HG03378 (cell line): ENCODE results near the gene PPDPF.
A peak's percentile ranks its signal among the peaks of the same experiment; 100 is the strongest.
"Not testable (repeated sequence)": the region's sequence is repeated elsewhere in the genome, so short reads cannot be mapped to it uniquely, and the experiment has no call there.

Experiments used
- ATAC-seq: cut with Tn5 transposase; IDR thresholded peaks from one replicate; pipeline ENCODE4 v1.9.1; 2021; ENCODE audit warnings: mild to moderate bottlenecking, moderate library complexity; ENCODE audit not compliant: unreplicated experiment

PPDPF gene

DNA sequence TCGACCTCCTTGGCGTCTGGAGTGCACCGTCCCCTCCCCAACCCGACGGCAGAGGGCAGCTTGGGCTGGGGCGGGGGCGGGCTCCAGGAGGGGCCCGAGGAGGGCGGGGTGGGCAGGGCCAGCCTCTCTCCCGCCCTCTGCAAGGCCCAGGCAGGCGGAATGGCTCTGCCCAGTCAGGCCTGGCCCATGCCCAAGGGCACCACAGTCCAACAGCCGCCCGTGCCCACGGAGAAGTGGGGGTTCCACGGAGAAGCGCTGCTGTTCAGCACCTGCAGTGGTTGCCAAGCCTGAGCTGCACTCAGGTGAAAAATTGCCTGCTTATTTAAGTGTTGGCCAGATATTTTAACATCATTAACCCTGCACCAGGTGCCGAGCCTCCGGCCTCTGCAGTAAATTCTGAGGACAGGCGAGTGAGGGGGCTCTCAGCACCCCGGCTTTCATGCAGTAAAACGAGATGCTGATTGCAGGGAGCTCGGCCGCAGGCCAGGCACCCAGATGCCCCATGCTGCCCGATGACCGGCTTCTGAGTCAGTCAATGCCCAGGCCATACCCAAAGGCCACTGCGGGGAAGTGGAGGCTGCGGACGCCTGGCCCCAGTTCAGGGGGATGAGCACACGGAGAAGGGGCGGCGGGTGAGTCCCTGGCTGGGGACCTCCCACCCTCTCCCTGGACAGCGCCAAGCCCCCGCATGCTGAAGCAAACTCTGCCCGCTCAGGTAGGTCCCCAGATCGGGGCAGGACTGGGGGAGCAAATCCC is 27.3 kb downstream of the PPDPF start, which contains the start of gene SRMS:
TSS of gene SRMS (minus strand) at position 25 of the 756 bp plus-strand sequence. CDS start 286 bp downstream, outside the sequence.
- no peak for ATAC-seq

DNA sequence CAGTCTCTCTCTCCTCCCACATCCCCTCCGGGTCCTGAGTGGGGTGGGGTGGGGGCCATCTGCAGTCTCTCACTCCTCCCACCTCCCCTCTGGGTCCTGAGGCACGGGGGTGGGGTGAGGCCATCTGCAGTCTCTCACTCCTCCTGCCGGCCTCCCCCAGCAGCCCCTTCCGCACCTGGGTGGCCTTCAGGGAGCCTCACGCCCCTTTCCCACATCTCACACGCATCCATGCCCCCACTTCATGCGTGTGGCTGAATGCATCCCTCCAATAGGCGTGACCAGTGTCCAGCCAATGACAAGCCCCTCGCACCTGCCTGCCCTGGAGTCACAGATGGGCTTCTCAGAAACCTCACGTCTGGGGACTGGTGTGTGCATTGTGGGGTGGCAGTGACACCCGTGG is 28.0 kb downstream of the PPDPF start:
- no peak for ATAC-seq

DNA sequence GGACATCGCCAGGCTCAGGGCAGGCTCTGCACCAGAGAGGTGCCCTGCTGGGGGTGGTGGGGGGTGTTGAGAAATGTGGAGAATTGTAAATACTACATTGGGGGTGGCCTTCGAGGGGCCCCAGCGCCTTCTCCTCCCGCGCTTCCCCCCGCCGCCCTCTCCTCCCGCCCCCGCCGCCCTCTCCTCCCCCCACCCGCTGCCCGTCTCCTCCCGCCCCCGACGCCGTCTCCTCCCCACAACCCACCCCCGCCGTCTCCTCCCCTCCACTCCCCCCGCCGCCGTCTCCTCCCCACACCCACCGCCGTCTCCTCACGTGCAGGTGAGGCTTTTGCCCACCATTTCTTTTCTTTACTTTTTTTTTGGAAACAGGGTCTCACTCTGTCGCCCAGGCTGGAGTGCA is 28.5 kb downstream of the PPDPF start:
- no peak for ATAC-seq

DNA sequence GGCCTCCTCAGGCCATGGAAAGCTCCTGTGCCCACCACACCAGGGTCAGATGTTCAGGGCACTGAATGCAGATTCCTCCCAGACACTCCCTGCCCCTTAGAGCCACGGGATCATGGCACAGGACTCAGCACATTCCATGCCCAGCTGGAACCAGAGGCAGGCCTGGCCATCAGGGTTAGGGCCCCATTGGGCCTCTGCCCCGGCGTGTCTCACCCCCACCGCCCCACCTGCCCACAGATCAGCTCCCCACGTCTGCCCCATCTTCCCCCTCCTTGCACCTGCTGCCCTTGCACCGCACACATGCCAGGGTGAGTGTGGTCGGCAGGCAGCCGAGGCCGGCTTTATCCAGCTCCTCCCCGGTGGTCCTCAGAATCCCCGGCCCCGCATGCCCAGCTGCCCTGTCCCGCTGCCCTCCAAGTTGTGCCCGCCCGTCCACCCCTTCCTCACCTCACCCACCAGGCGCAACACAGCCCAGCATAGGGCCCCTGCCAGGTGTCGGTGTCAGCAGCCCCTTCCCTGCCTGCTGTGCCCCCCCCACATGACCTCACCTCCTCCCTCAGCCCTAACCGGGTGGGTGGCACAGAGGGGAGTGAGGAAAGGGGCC is 29.2 kb downstream of the PPDPF start:
- no peak for ATAC-seq

DNA sequence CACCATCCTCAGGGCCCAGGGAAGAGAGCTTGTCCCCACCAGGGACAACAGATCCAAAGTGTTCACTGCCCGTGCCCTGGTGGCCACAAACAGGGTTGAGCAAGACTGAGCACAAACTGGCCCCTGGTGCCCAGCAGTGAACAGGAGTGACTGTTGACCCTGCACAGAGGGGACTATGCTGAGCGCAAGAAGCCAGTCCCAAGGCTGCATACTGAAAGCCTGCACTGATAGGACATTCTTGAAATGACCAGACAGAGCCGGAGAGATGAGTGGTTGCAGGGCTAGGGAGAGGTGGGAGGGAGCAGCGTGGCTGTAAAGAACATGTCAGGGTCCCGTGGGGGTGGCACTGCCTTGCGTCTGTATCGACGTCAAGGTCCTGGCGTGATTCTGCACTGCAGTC is 30.5 kb downstream of the PPDPF start:
- ATAC-seq = no peak

DNA sequence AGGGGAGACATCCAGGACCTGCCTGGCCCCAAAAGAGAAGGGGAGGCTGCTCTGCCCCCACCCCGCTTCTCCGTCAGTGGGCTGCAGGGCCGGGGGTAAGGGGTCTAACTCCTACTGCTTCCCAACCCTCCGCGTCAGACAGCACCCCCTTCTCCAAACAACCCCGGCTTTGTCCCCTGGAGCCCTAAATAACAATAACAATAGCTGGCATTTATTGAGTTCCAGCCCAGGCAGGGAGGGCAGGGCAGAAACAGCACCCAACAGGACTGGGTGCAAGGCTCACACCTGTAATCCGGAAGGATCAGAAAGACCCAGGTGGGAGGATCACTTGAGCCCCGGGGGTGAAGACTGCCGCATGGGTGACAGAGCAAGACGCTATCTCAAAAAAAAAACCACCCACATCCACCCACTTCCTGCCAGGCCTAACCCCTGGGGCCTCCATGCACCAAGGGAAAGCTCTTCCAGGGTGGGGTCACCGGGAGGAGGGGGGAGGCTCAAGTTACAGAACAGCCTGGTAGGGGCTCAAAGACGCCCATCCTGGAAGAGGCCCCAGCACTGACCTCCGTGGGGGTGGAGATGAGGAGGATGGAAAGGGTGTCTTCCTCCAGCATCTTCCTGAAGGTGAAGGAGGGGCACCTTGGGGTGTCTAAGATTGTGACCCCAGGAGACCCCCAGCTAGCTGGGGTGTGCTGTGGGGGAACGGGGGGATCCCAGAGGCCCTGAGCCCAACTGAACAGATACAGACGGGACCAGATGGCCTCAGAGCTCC is 32.1 kb downstream of the PPDPF start:
- peak; percentile 38 for ATAC-seq

DNA sequence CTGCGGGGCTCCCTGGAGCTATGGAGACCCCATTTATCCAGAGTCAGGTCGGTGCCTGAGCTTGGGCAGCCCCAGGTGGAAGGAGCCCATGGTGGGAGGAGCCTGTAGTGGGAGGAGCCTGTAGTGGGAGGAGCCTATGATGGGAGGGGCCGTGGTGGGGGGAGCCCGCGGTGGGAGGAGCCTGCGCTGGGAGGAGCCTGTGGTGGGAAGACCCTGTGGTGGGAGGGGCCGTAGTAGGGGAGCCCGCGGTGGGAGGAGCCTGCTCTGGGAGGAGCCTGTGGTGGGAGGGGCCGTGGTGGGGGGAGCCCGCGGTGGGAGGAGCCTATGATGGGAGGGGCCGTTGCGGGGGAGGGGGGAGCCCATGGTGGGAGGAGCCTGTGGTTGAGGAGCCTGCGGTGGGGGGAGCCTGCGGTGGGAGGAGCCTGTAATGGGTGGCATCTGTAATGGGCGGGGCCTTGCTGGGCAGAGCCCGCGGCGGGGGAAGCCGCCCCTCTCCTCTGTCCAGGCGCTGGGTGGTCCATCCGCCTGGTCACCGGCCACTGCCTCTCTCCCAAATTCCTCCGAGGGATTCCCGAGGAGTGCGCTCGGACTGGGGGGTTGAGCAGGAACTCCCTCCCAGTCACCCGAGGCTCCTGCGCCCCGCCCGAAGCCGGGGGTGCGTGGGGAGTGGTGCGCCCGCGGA is 32.8 kb downstream of the PPDPF start:
- ATAC-seq = peak; percentile 30

DNA sequence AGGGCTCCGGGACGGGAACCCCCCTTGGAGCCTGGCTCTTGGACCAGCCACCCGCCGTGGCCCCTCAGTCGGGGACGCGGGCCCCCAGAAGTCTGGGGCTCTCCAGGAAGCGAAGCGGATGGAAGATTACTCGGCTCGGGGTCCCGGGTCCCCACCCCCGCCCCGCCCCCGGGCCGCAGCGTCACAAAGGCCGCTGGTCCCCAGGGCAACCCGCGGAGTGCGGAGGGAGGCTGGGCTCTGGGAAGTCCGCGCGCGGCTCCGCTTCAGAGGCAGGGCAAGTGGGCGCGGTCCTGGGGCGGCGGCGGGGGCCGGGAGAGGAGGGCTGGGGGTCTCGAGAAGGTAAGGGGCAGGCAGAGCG is 33.3 kb downstream of the PPDPF start, which contains the start of gene FNDC11:
TSS of gene FNDC11 (plus strand) at position 227 of the 358 bp plus-strand sequence. CDS start 1,505 bp downstream, outside the sequence.
- no peak for ATAC-seq

DNA sequence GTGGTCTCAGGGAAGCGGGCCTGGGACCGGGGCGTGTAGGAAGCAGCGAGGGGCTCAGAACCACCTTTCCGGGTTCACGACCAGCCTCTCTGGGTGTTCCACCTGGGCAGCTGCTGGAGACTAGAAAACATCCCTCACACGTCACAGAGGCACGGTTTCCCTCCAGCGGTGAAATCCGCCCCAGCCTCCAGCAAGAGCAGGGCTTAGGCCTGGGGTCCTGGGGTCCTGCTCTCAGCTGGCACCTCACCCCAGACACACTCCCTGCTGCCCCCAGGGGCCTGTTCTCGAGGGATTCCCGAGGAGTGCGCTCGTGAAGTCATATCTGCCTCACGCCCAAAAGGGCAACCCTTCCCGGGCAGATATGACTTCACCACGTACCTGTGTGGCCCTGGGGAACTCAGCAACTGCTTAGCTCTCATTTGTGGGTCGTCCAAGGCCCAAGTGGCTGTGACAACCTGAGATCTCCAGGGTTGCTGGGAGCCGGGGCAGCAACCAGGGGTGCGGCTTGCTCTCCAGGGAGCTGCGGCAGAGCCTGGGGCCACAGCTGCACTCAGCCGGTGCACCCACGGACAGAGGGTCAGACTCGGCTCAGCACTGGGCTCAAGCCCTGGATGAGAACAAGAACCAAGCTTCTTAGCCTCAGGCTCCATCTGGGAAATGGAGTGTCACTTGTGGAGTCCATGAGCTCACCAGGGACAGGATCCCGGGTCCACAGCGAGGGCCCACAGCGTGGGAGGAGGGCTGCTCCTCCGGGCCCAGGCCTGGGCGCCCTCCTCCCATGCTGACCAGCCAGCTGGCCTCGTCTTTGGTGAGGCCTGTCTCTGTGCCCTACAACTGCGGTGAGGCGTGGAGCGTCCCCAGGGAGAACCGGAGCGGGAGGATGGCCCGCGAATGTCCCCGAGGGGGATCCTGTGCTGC is 34.1 kb downstream of the PPDPF start:
- no peak for ATAC-seq

DNA sequence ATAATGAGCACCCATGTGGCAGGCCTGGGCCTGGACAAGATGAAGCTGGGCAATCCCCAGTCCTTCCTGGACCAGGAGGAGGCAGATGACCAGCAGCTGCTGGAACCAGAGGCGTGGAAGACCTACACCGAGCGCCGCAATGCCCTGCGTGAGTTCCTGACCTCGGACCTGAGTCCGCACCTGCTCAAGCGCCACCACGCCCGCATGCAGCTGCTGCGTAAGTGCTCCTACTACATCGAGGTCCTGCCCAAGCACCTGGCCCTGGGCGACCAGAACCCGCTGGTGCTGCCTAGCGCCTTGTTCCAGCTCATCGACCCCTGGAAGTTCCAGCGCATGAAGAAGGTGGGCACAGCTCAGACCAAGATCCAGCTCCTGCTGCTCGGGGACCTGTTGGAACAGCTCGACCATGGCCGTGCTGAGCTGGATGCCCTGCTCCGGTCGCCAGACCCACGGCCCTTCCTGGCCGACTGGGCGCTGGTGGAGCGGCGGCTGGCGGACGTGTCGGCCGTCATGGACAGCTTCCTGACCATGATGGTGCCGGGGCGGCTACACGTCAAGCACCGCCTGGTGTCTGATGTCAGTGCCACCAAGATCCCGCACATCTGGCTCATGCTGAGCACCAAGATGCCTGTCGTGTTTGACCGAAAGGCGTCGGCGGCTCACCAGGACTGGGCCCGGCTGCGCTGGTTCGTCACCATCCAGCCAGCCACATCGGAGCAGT is 35.3 kb downstream of the PPDPF start:
- ATAC-seq = no peak

DNA sequence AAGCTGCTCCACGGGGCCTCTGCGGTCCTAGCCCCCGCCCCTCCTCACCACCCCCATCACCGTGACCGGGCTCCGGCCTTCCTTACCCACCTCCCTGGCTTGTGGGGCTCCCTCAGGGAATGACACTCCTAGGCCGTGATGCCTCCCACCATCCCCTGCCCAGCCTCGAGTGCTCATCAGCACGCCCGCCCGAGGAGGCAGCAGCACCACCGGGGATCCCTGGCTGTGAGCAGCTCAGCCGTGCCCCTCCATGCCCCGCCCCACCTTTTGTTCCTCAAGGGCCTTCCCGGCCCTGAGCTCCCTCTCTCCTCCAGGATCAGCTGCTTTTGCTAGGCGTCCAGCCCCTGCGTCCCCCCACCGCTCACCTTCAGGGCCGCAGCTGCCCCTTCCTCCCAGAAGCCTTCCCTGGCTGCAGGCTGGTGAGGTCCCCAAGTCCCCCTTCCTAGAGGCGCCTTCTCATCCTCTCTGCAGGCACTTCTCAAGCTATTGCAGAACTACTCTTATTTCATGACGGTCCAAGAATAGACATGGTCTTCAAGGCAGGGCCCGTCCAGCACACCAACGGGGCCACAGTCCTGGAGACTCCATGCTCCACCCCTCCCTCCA is 36.4 kb downstream of the PPDPF start:
- ATAC-seq = no peak

DNA sequence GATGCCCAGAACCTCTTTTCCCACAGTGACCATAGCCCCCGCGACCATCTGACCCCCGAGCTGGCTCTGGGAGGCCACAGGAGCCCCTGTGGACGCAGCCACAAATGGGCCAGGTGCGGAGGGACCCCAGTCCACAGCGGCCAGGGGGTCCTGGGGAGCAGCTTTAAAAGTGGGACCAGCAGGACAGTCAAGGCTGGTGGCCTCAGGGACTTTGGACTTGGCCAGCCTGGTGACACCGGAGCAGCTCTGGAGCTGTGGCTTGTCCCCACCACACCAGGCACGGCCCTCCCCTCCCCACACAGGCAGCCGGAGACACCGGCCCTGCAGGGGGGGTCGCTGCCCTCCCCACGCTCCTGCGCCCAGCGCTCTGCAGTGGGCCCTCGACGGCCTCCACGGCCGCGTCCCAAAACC is 36.9 kb downstream of the PPDPF start:
- ATAC-seq = no peak

DNA sequence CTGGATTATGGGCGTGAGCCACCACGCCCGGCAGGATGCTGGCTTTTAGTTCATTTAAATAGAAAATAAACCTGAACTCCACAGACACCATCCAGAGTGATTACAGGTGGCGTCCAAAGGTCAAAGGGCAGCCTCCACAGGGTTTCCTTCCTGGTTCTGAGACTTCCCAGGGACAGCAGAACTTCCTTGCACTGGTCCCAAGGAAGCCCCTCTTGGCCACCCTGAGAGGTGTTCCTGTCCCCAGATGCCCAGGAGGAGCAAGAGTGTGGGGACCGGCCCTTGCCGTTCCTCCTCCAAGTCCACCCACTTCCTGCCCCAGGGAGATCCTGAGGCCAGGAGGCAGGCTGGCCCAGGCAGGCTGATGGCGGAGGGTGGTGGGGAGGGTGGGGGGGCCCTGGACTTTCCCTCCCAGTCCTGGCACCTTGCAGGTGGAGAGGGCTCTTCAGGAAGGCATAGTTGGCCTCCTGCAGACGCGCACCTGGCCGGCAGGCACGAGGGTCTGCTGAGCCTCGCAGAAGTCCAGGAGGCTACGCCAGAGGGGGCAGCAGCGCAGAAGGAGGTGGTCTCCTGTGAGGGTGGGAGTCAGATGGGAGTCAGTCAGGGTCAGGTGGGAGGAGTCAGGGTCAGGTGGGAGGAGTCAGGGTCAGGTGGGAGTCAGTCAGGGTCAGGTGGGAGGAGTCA is 38.4 kb downstream of the PPDPF start:
- ATAC-seq = no peak

DNA sequence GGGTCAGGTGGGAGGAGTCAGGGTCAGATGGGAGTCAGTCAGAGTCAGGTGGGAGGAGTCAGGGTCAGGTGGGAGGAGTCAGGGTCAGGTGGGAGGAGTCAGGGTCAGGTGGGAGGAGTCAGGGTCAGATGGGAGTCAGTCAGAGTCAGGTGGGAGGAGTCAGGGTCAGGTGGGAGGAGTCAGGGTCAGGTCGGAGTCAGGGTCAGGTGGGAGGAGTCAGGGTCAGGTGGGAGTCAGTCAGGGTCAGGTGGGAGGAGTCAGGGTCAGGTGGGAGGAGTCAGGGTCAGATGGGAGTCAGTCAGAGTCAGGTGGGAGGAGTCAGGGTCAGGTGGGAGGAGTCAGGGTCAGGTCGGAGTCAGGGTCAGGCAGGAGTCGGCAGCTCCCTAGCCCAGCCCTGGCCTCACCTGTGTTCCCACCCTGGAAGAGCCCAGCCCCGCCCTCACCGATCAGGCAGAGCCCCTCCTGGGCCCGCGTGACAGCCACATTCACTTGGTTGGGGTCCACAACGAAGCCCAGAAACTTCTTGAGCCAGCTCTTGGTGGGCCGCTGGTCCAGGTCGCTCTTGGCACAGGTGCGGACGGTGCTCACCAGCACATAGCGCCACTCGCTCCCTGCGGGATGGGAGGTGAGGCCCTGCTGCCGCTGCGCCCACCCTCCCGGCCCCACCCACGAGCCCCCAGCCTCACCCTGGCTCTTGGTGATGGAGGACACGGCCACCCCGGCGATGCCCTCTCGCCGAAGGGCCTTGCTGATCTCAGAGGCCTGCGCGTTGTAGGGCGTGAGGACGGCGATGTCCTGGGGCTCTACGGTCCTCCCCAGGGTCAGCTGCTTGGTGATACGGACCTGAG is 39.1 kb downstream of the PPDPF start:
- not testable (repeated sequence) for ATAC-seq

DNA sequence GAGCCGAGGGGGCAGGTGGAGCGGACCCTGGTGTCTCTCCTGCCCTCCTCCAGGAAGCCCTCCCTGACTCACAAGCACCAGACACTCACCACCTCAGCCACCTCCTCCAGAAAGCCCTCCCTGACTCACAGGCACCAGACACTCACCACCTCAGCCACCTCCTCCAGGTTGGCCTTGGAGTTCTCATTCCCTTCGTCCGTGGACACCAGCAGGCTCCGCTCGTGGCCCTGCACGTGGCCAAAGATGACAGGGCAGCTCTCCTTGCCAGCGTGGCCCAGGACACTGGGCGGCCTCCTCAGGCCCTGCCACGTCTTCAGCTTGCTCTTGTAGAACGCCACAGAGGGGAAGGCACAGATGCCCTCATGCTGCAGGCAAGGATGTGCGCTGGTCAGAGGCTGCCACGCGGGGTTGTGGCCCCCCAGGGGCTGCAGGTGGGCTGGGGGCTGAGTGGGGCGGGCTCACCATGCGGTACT is 39.8 kb downstream of the PPDPF start:
- no peak for ATAC-seq

DNA sequence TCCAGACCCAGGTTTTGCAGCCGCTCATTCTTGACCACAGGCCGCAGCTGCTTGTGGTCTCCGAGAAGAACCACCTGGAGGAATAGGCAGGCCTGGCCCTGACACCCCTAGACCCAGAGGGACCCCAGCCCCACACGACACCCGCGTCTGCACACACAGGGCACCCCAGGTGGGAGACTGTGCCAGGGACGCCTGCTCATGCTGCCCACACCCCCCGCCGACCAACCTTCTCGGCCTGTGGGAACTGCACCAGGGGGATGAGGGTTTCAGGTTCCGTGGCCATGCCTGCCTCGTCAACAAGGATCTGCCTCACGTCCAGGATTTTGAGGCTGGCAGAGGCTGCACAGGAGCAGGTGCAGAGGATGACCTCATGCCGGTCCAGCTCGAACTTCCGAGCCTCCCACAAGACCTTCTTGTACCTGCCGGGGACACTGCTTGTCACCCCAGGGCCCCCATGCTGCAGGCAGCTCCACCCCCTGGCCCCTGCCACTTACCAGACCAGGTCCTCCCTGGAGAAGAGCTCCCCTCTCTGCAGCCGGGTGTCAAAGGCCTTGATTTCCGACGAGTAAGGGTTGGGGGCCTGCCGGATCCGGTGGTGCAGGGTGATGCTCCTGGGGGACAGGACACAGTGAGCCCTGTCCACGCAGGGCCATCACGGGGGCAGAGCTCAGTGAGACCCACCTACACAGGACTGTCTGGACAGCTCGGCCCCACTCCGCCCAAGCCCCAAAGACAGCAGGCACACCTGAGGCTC is 40.5 kb downstream of the PPDPF start:
- ATAC-seq = no peak
